Keratinocyte (primary cell): ENCODE results near the gene FRMD3. TPM values are rescaled to one million over a fixed set of nuclear protein-coding genes. Genes with fewer than 3 reads are reported as not detected.

Experiments used
- DNase-seq: peaks from one replicate; pipeline ENCODE4 v3.0.0-alpha.2; 2011; ENCODE audit warnings: low read depth, missing footprints, low spot score
- FAIRE-seq: peaks from 2 replicates; lab custom pipeline; 2011; peaks lifted over from hg19 to GRCh38; lab: Jason Lieb, UNC
- H2AFZ ChIP-seq: 2 replicates; pipeline ENCODE4 v1.6.0; 2012; ENCODE audit warnings: low read length, control low read depth, inconsistent platforms; ENCODE audit not compliant: control insufficient read depth
- H3K27ac ChIP-seq: 2 replicates; pipeline ENCODE4 v1.5.1; 2011; ENCODE audit warnings: low read length; ENCODE audit not compliant: control insufficient read depth, insufficient read depth
- H3K27me3 ChIP-seq: 3 replicates; pipeline ENCODE4 v1.6.0; 2011; ENCODE audit warnings: low read length; ENCODE audit not compliant: control insufficient read depth, insufficient read depth; ENCODE audit errors: extremely low read depth
- H3K36me3 ChIP-seq, 2 experiments: 2 replicates in 1 of 2; 3 replicates in 1 of 2; pipeline ENCODE4 v1.5.1; 2011; ENCODE audit warnings: low read length in 2 of 2, mild to moderate bottlenecking in 1 of 2; ENCODE audit not compliant: control insufficient read depth in 2 of 2, insufficient read depth in 2 of 2; ENCODE audit errors: extremely low read depth in 1 of 2
- H3K4me1 ChIP-seq: 3 replicates; pipeline ENCODE4 v1.5.1; 2011; ENCODE audit warnings: low read length; ENCODE audit not compliant: control insufficient read depth, insufficient read depth; ENCODE audit errors: extremely low read depth
- H3K4me2 ChIP-seq: 3 replicates; pipeline ENCODE4 v1.6.0; 2011; ENCODE audit warnings: low read depth, low read length; ENCODE audit not compliant: control insufficient read depth, insufficient read depth; ENCODE audit errors: extremely low read depth
- H3K4me3 ChIP-seq, 3 experiments: fragments of 200-600 bp in 1 of 3; sonication (generic) in 1 of 3; 2 replicates in 2 of 3; 3 replicates in 1 of 3; pipeline ENCODE4 v1.5.1; 2011 to 2016; ENCODE audit warnings: low read length in 3 of 3, mild to moderate bottlenecking in 3 of 3, control low read depth in 2 of 3, inconsistent platforms in 1 of 3, low read depth in 1 of 3, mixed read lengths in 1 of 3, mixed run types in 1 of 3, moderate library complexity in 1 of 3; ENCODE audit not compliant: control insufficient read depth in 2 of 3, insufficient read depth in 2 of 3; ENCODE audit errors: extremely low read depth in 1 of 3
- H3K79me2 ChIP-seq: 2 replicates; pipeline ENCODE4 v1.6.0; 2012; ENCODE audit warnings: low read length; ENCODE audit not compliant: control insufficient read depth, insufficient read depth
- H3K9ac ChIP-seq: 3 replicates; pipeline ENCODE4 v1.6.0; 2011; ENCODE audit warnings: low read length; ENCODE audit not compliant: control insufficient read depth, insufficient read depth; ENCODE audit errors: extremely low read depth
- H3K9me1 ChIP-seq: 3 replicates; pipeline ENCODE4 v1.6.0; 2011; ENCODE audit warnings: low read length; ENCODE audit not compliant: control insufficient read depth, insufficient read depth; ENCODE audit errors: extremely low read depth
- H3K9me3 ChIP-seq: 2 replicates; pipeline ENCODE4 v1.5.1; 2012; ENCODE audit warnings: low read depth, low read length; ENCODE audit not compliant: control insufficient read depth
- H4K20me1 ChIP-seq: 3 replicates; pipeline ENCODE4 v1.6.0; 2011; ENCODE audit warnings: low read length; ENCODE audit not compliant: control insufficient read depth, insufficient read depth; ENCODE audit errors: extremely low read depth
- EZH2 ChIP-seq: IDR thresholded peaks from one replicate; pipeline ENCODE4 v1.6.1; 2012; ENCODE audit warnings: inconsistent platforms, mild to moderate bottlenecking, low read length, moderate library complexity
- dilution Hi-C: fragments of 300-500 bp; cut with MboI; formaldehyde crosslinking; loops from one replicate; pipeline ENCODE4 v1.7.0; 2020; ENCODE audit warnings: low sequenced_read_pairs; ENCODE audit not compliant: extremely low pct_ligation_motif_present
- polyA plus RNA-seq, 5 experiments: library from polyadenylated mRNA; depleted of rRNA in 3 of 5; stranded (reverse) in 3 of 5; stranded (forward) in 1 of 5; unstranded in 1 of 5; fragments of >200 nt; gene quantifications; 1 replicate in 1 of 5; 2 replicates in 3 of 5; 3 replicates in 1 of 5; pipeline versions ENCODE4 v1.2.1 to v1.2.3, GENCODE V29; 2011 to 2012; ENCODE audit warnings: missing spikeins in 2 of 5, low read depth in 1 of 5, low replicate concordance in 1 of 5
- small RNA-seq, 3 experiments: library from RNA; depleted of rRNA; stranded (forward); fragments of <200 nt; gene quantifications; one replicate each; pipeline ENCODE3, GENCODE V24; 2012; ENCODE audit warnings: low read depth in 3 of 3, low replicate concordance in 1 of 3; ENCODE audit not compliant: insufficient read length in 3 of 3
- TF ChIP-seq, protein P1 (sequence below), 3 experiments: IDR thresholded peaks in 1 of 3; conservative IDR thresholded peaks in 1 of 3; optimal IDR thresholded peaks in 1 of 3; 2 replicates in 2 of 3; 3 replicates in 1 of 3; pipeline versions ENCODE3 to v1.5.1; 2011; ENCODE audit warnings: low read length in 3 of 3, mild to moderate bottlenecking in 3 of 3, moderate library complexity in 2 of 3, control low read depth in 1 of 3, inconsistent platforms in 1 of 3; ENCODE audit not compliant: insufficient read depth in 2 of 3; ENCODE audit errors: extremely low read depth in 1 of 3

Gene FRMD3
- polyA plus RNA-seq, 1 donor (not counting 4 experiments of a cell fraction or from before 2014, with no cell fraction given): 0.21 TPM

DNA sequence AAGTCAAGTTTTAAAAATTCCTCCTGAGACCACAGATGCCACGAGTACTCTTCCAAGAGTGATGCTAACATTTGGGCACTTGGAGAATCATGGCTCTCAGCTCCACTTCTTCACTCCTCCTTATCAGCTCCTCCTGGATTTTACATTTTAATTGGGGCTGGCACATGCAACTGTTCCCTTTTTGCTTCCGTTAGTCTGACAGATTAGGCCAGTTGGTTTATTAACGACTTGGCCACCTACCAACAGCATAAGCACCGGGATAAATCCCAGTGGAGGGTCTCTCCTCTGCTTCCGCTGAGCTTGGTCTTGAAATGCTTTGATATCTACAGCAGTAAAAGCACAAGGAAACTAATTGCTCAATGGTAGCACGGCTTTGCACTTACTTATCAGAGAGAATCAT lies 340.6 kb downstream of the FRMD3 start:
- Histone ChIP-seq H3K27ac (no peak overlapping the region), H4K20me1 (no peaks in the 10 kb centered on the region), H3K4me1 (no peaks in the 10 kb centered on the region), H3K79me2 (no peaks in the 10 kb centered on the region), H3K27me3 (peaks cover 8% of the 10 kb centered on the region), H3K4me3 (no peak overlapping the region), H3K9me1 (no peaks in the 10 kb centered on the region), H3K36me3 (no peaks in the 10 kb centered on the region), H3K4me2 (no peak overlapping the region), H3K9ac (no peak overlapping the region), H2AFZ (no peak overlapping the region), H3K9me3 (no peaks in the 10 kb centered on the region)
- no peak for DNase-seq
- TF ChIP-seq EZH2: no peak
- TF ChIP-seq, protein P1, sequence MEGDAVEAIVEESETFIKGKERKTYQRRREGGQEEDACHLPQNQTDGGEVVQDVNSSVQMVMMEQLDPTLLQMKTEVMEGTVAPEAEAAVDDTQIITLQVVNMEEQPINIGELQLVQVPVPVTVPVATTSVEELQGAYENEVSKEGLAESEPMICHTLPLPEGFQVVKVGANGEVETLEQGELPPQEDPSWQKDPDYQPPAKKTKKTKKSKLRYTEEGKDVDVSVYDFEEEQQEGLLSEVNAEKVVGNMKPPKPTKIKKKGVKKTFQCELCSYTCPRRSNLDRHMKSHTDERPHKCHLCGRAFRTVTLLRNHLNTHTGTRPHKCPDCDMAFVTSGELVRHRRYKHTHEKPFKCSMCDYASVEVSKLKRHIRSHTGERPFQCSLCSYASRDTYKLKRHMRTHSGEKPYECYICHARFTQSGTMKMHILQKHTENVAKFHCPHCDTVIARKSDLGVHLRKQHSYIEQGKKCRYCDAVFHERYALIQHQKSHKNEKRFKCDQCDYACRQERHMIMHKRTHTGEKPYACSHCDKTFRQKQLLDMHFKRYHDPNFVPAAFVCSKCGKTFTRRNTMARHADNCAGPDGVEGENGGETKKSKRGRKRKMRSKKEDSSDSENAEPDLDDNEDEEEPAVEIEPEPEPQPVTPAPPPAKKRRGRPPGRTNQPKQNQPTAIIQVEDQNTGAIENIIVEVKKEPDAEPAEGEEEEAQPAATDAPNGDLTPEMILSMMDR (optimal IDR thresholded peaks at IDR 0.05 in 1 of 3, IDR thresholded peaks at IDR 0.05 in 1 of 3, conservative IDR thresholded peaks at IDR 0.05 in 1 of 3; ENCODE audit: extremely low read depth in 1 of 3, insufficient read depth in 2 of 3, low read length in 3 of 3): no peak
- no peak for FAIRE-seq
- dilution Hi-C loops: no loop called here

DNA sequence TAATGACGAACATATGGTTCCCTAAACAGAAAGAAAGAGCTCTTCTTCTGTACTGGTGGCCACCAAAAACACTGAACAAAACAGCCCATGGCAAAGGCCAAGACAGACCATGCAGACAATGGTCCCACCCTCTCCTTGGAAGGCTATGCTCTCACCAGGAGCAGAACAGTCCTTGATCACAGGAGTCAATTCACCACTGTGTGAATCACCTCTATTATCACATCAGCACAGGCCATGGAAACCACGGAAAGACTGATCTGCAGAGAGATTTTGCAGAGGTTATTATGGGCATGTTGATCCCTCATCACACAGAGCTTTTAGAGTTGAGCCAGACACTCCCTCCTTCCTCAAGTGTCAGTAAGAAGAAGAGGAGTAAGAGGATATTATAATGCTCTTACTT lies 341.3 kb downstream of the FRMD3 start:
- no peaks in the 10 kb centered on the region for H3K36me3 ChIP-seq
- H3K9me1 ChIP-seq: no peaks in the 10 kb centered on the region
- no peak for FAIRE-seq
- TF ChIP-seq, protein P1 (optimal IDR thresholded peaks at IDR 0.05 in 1 of 3, IDR thresholded peaks at IDR 0.05 in 1 of 3, conservative IDR thresholded peaks at IDR 0.05 in 1 of 3; ENCODE audit: extremely low read depth in 1 of 3, insufficient read depth in 2 of 3, low read length in 3 of 3): no peak
- no peak for TF ChIP-seq EZH2
- H3K4me3 ChIP-seq: no peak overlapping the region
- no peak overlapping the region for H3K4me2 ChIP-seq
- H3K27ac ChIP-seq: no peak overlapping the region
- no peaks in the 10 kb centered on the region for H4K20me1 ChIP-seq
- H3K4me1 ChIP-seq: no peaks in the 10 kb centered on the region
- no peak overlapping the region for H2AFZ ChIP-seq
- no peaks in the 10 kb centered on the region for H3K9me3 ChIP-seq
- no peaks in the 10 kb centered on the region for H3K79me2 ChIP-seq
- no peak overlapping the region for H3K9ac ChIP-seq
- no peak for DNase-seq
- peaks cover 8% of the 10 kb centered on the region for H3K27me3 ChIP-seq
- dilution Hi-C loops: no loop called here

Small RNAs within 50 kb of the gene (small RNA-seq; reads per million reads assigned to genes)
- gene AL137847.3 (0 reads per million in 3 experiments), gene RN7SKP242 (0 reads per million in 3 experiments), gene RNU4-29P (0 reads per million in 3 experiments)

Other genes with a start within 250 kb of the FRMD3 start
- gene IDNK, start 84.7 kb upstream of the FRMD3 start, polyA plus RNA-seq: 0.76 to 2.6 TPM (median 1.6 TPM) in 3 replicates
- gene UBQLN1, start 169.6 kb upstream of the FRMD3 start, polyA plus RNA-seq: 111 to 148 TPM (median 145 TPM) in 3 replicates